Heart left ventricle (tissue), 16 donors: ENCODE data around the gene PROSER3. TPM values are rescaled to one million over a fixed set of nuclear protein-coding genes. Genes with fewer than 3 reads are reported as not detected.

Experiments used
- ATAC-seq, 4 donors: fragments of 200-7000 bp; cut with Tn5 transposase; one replicate each; pipeline ENCODE4 v1.9.1; 2020 to 2022; ENCODE audit warnings: moderate library complexity in 4 of 4, mild to moderate bottlenecking in 3 of 4, moderate number of reproducible peaks in 1 of 4
- DNase-seq, 5 donors: peaks; one replicate each; pipeline ENCODE4 v3.0.0-alpha.2; 2020
- H3K27ac ChIP-seq, 12 donors: fragments of 200-600 bp; sonication (generic) in 4 of 12; one replicate each; pipeline versions ENCODE4 v1.5.0 to v1.8.0; 2016 to 2022; ENCODE audit warnings: mild to moderate bottlenecking in 2 of 12
- H3K27me3 ChIP-seq, 9 donors: fragments of 200-600 bp; sonication (generic) in 2 of 9; one replicate each; pipeline versions ENCODE4 v1.5.1 to v1.8.0; 2016 to 2022; ENCODE audit warnings: mild to moderate bottlenecking in 3 of 9
- H3K36me3 ChIP-seq, 9 donors: fragments of 200-600 bp; sonication (generic) in 2 of 9; one replicate each; pipeline versions ENCODE4 v1.5.0 to v1.8.0; 2018 to 2022; ENCODE audit warnings: mild to moderate bottlenecking in 2 of 9
- H3K4me1 ChIP-seq, 12 donors: fragments of 200-600 bp; sonication (generic) in 4 of 12; one replicate each; pipeline versions ENCODE4 v1.5.0 to v1.8.0; 2016 to 2022; ENCODE audit warnings: mild to moderate bottlenecking in 3 of 12
- H3K4me3 ChIP-seq, 12 donors: fragments of 200-600 bp; sonication (generic) in 4 of 12; one replicate each; pipeline versions ENCODE4 v1.5.0 to v1.8.0; 2017 to 2022; ENCODE audit warnings: mild to moderate bottlenecking in 9 of 12, moderate library complexity in 4 of 12
- H3K9me3 ChIP-seq, 12 donors: fragments of 200-600 bp; sonication (generic) in 4 of 12; one replicate each; pipeline versions ENCODE4 v1.5.0 to v1.8.0; 2016 to 2022; ENCODE audit warnings: mild to moderate bottlenecking in 1 of 12
- POLR2A ChIP-seq, 2 donors: fragments of 450-650 bp; IDR thresholded peaks; one replicate each; pipeline ENCODE4 v1.6.1; 2017; ENCODE audit warnings: antibody characterized with exemption in 2 of 2, mild to moderate bottlenecking in 2 of 2, moderate library complexity in 2 of 2
- WGBS, 4 donors: extraction: QIAGEN DNeasy Blood & Tissue Kit in 2 of 4; methylation state at CpG; one replicate each; pipeline versions ENCODE4 v1.1.5 to v1.1.7; 2013 to 2018; 5-methylcytosine and 5-hydroxymethylcytosine counted together
- intact Hi-C, 10 donors: fragments of 100-400 bp; cut with DNase I; formaldehyde crosslinking; loops; one replicate each; pipeline versions ENCODE4 v1.11.1 to v1.14.2; 2022
- polyA plus RNA-seq, 2 donors: library from polyadenylated mRNA; stranded (reverse); fragments of 200-250 nt; gene quantifications; one replicate each; pipeline ENCODE4 v1.2.3, GENCODE V29; 2013
- total RNA-seq, 9 donors: library from RNA; depleted of rRNA in 2 of 9; stranded (reverse); fragments of >200 nt in 2 of 9; fragmentation: NEBNext Ultra II Directional in 3 of 9; extraction: Animal tissue kit (Norgen Biotek cat#: 25700) in 3 of 9; gene quantifications; one replicate each; pipeline versions ENCODE4 v1.1.0 to v1.2.4, GENCODE V29; 2016 to 2023
- TF ChIP-seq, protein P1 (sequence below), 12 donors: fragments of 200-600 bp; sonication (generic) in 4 of 12; IDR thresholded peaks; one replicate each; pipeline versions ENCODE4 v1.5.0 to v1.8.0; 2018 to 2022; ENCODE audit warnings: antibody characterized with exemption in 12 of 12, mild to moderate bottlenecking in 5 of 12
- donor health status: ischemic (EF 13 %, LVEDD 7.1; RV severe dilation, severe dysfunction).
- donor health status: healthy with polysubstance abuse.
- donor health status: DM: no; HTN: yes; CAD: no.
- donor health status: DM: no; HTN: no; CAD: no.
- donor health status: ischemic (EF 25% LVEDD 6.9; RV normal size, moderate dysfunction).
- donor health status: ischemic (EF 25% LVEDD 5.7; RV mildly dilated, moderate dysfunction).
- donor health status: healthy.
- donor health status: DM: yes; HTN: yes; CAD: no.
- donor health status: ischemic (EF 35%, LVEDD 5.7; RV mildly dilated, moderate dysfunction).
- donor health status: nonischemic (EF 11% LVEDD 7.7; RV severe dilation, severe dysfunction).
- donor health status: DM: yes; HTN: yes; CAD: no.
- donor health status: PGD.
- donor health status: ischemic (EF 29% LVEDD 5.4; RV normal size, mild dysfunction).
- donor health status: nonischemic (EF 23%, LVEDD 6.1; RV moderate dilation, normal function).

PROSER3 gene
- total and polyA plus RNA-seq, 11 donors = 1.9 to 19.7 (median 9.7) TPM

DNA sequence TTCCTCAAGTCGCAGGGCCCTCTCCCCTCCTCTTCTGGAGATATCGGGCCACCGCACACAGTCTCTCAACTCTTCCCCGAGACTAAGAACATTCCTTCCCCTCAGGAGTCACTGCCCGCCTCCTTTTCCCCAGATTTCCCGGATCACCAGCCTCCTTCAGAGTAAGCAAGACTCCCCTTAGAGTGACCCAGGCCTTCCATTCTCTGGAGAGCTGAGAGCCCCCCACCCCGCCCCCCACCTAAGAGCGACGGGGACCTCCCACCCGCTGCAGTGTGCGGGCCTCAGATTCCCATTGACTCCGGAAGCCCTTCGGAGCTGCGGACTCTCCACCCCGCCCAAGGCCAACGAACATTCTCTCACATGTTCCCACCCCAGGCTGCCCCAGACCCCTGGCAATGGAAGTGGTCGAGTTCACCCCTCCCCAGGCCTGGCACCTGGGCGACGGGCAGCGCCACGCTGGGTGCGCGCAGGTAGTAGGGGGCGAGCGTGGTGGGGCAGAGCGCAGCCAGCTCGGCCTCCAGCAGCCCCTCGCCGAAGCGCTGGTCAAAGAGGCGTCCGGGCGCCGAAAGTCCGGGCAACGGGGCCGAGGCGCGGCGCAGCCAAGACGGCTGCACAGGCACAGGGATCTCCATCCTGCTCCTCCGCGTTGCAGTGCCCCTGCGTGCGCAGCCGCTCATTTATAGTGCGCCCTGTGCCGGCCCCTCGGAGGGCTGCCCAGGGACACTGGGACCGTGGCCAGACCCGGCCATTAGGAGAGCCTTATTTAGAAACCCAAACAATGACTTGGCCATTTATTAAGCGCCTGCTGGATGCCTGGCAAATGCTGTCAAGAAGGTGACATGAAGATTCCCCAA is 1.4 kb upstream of the PROSER3 start, which contains the start of gene HSPB6:
Gene HSPB6, minus strand, starts transcription at position 653 of the 854 bp plus-strand sequence. Its CDS starts 21 bp downstream, at position 632.
- Histone ChIP-seq H3K27me3 (no peaks in the 10 kb centered on the region), H3K36me3 (peaks cover 0 to 32% (median 23%) of the 10 kb centered on the region in 9 donors), H3K9me3 (no peaks in the 10 kb centered on the region), H3K4me1 (peaks cover 0 to 57% (median 39%) of the 10 kb centered on the region in 12 donors), H3K4me3 (peak within 1 kb of the TSS; percentile 68 to 99 (median 86)), H3K27ac (peak within 1 kb of the TSS; percentile 88 to 100 (median 96))
- intact Hi-C loops = loop anchor here in 2 of 10 donors (1.0 to 10.0 kb wide), 3 partner anchors 16 to 388 kb away; partner anchors contain the start of gene CAPNS1 (in 1 of the 2)
- TF ChIP-seq, protein P1, sequence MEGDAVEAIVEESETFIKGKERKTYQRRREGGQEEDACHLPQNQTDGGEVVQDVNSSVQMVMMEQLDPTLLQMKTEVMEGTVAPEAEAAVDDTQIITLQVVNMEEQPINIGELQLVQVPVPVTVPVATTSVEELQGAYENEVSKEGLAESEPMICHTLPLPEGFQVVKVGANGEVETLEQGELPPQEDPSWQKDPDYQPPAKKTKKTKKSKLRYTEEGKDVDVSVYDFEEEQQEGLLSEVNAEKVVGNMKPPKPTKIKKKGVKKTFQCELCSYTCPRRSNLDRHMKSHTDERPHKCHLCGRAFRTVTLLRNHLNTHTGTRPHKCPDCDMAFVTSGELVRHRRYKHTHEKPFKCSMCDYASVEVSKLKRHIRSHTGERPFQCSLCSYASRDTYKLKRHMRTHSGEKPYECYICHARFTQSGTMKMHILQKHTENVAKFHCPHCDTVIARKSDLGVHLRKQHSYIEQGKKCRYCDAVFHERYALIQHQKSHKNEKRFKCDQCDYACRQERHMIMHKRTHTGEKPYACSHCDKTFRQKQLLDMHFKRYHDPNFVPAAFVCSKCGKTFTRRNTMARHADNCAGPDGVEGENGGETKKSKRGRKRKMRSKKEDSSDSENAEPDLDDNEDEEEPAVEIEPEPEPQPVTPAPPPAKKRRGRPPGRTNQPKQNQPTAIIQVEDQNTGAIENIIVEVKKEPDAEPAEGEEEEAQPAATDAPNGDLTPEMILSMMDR (IDR thresholded peaks at IDR 0.05) = no peak
- peak in 1 of 2 donors; percentile 74 for TF ChIP-seq POLR2A (IDR thresholded peaks at IDR 0.05)
- ATAC-seq = peak; percentile 36 to 47 (median 38)
- 3 to 5% (median 5%) methylated on average over 22 to 52 of the region's 52 CpGs for WGBS, 4 donors
- peak; percentile 80 to 91 (median 86) for DNase-seq

DNA sequence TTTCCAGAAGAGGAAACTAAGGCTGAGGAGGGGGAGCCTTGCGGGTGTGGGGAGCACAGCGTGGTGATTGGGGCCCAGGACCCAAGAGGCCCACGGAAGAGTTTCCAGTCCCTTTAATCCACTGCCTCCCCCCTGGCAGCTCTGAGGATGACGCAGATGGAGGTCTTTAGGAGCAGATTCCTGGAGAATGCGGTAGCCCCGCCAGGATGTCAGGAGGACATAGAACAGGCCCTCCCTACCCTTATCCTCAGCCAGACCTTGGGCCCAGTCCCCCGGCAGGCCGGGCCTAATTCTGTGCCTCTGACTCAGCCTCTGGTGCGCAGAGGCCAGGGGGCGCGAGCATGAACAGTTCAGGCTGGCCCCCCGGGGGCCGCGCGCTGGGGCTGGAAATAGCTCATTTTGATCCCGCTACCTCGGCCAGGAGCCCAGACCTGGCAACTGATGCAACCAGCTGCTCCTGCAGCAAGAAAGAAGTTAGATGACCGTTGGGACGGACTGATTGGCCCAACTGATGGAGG is 686 bp upstream of the PROSER3 start:
- 2 to 5% (median 3%) methylated on average over 13 to 19 of the region's 19 CpGs for WGBS, 4 donors
- Histone ChIP-seq H3K36me3 (peaks cover 0 to 34% (median 26%) of the 10 kb centered on the region in 9 donors), H3K27me3 (no peaks in the 10 kb centered on the region), H3K9me3 (no peaks in the 10 kb centered on the region), H3K4me3 (peak overlapping the region; percentile 58 to 99 (median 80)), H3K27ac (peak overlapping the region; percentile 88 to 100 (median 96)), H3K4me1 (peaks cover 0 to 51% (median 37%) of the 10 kb centered on the region in 12 donors)
- DNase-seq (peak; percentile 90 to 97 (median 92)), ATAC-seq (peak; percentile 67 to 77 (median 70))
- intact Hi-C loops = loop anchor here in 2 of 10 donors (1.0 to 10.0 kb wide), 3 partner anchors 17 to 388 kb away; partner anchors contain the start of gene CAPNS1 (in 1 of the 2)
- TF ChIP-seq, protein P1 (IDR thresholded peaks at IDR 0.05) = peak in 2 of 12 donors; percentile 34 to 36
- TF ChIP-seq POLR2A (IDR thresholded peaks at IDR 0.05) = no peak

DNA sequence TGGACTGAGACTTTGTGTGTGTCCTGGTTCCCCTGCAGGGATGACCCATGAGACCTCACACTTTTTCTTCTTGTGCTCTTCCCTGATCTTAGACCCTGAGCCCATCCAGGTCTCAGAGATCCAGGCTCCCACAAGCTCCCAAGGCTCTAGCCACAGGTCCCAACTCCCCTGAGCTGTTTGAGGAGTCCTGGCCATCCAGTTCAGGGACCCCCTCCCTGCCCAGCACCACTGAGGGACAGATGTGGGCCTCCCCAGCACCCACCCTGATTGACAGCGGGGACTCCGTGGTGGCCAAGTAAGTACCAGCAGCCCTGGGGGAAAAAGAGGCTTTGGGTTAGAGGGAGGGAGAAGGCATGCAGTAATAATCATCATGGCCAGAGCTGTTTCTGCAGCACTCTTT is 1.7 kb downstream of the PROSER3 start:
- peaks cover 0 to 46% (median 36%) of the 10 kb centered on the region in 12 donors for H3K4me1 ChIP-seq
- H3K4me3 ChIP-seq = no peak overlapping the region
- no peaks in the 10 kb centered on the region for H3K9me3 ChIP-seq
- TF ChIP-seq POLR2A (IDR thresholded peaks at IDR 0.05) = no peak
- TF ChIP-seq, protein P1 (IDR thresholded peaks at IDR 0.05) = no peak
- ATAC-seq = no peak
- DNase-seq = peak in 1 of 5 donors; percentile 28
- intact Hi-C loops = loop anchor here in 2 of 10 donors (5.0 to 10.0 kb wide), 2 partner anchors 173 to 385 kb away; partner anchors contain the start of gene CAPNS1 (in 1 of the 2)
- H3K36me3 ChIP-seq = peaks cover 0 to 35% (median 25%) of the 10 kb centered on the region in 9 donors
- 84 to 98% (median 93%) methylated on average over 2 of the region's 2 CpGs for WGBS, 4 donors
- H3K27me3 ChIP-seq = no peaks in the 10 kb centered on the region
- no peak overlapping the region for H3K27ac ChIP-seq
